Vagina (tissue), 2 donors: ENCODE measurements around the gene SPAG9.

Experiments
- POLR2A ChIP-seq, 2 donors: fragments of 450-650 bp; IDR thresholded peaks; one replicate each; pipeline ENCODE4 v1.6.1; 2017; ENCODE audit warnings: antibody characterized with exemption in 2 of 2, mild to moderate bottlenecking in 2 of 2, moderate library complexity in 2 of 2
- TF ChIP-seq, protein P1 (sequence below), 3 experiments: fragments of 450-650 bp in 2 of 3; fragments of 200-600 bp in 1 of 3; sonication (generic) in 1 of 3; IDR thresholded peaks; one replicate each; pipeline ENCODE4 v1.5.1; 2017 to 2019; ENCODE audit warnings: antibody characterized with exemption in 3 of 3, mild to moderate bottlenecking in 2 of 3, moderate library complexity in 2 of 3

DNA sequence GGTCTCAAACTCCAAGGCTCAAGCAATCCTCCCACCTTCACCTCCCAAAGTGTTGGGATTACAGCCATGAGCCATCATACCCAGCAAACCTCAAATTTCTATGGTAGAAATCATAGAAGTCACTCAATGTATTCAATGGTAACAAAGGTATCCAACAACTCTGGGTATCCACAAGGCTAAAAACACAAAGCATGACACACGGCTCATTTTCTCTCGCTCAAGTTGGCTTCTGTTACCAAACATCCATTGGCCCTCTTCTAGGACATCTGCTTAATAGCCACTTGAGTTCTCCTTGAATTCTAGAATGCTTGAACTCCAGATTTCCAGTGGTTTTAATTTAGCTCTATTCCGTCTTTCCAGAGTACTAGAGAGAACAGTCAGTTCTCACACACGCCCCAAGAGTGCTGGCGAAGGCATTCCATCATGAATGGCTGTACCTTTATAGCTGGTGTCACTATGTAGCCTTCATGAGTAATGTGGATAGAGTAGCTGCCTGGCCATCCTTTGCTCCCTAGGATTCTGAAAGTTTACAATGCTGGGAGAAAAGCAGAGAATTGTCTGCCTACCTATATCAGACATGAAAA, 42.6 kb downstream of the SPAG9 start:
- TF ChIP-seq POLR2A (IDR thresholded peaks at IDR 0.05), result no peak
- TF ChIP-seq, protein P1, sequence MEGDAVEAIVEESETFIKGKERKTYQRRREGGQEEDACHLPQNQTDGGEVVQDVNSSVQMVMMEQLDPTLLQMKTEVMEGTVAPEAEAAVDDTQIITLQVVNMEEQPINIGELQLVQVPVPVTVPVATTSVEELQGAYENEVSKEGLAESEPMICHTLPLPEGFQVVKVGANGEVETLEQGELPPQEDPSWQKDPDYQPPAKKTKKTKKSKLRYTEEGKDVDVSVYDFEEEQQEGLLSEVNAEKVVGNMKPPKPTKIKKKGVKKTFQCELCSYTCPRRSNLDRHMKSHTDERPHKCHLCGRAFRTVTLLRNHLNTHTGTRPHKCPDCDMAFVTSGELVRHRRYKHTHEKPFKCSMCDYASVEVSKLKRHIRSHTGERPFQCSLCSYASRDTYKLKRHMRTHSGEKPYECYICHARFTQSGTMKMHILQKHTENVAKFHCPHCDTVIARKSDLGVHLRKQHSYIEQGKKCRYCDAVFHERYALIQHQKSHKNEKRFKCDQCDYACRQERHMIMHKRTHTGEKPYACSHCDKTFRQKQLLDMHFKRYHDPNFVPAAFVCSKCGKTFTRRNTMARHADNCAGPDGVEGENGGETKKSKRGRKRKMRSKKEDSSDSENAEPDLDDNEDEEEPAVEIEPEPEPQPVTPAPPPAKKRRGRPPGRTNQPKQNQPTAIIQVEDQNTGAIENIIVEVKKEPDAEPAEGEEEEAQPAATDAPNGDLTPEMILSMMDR (IDR thresholded peaks at IDR 0.05), result no peak
